ENCODE results near the gene GRIN3A. TPM values are rescaled to one million over a fixed set of nuclear protein-coding genes. Genes with fewer than 3 reads are reported as not detected.

Gene GRIN3A
- total RNA-seq, 1 experiment from 2014 or later, result not detected

DNA sequence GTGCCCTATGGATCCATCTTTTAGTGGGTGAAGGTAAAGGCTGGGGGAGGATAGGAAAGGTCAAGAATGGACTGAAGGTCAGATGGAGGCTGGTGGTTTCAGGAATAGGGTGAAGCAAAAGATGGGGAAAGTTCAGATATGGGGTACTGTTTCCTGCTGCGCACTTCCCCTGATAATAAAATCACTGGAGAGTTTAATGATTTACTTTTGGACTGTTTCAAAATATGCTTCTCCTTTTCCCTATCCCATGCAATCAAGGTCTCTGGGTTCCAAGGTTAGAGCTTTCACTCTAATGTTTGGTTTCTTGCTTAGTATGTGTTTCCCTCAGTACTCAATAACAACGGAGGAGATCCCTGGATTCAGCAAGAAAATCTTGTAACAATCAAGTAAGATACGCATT, 132.9 kb downstream of the GRIN3A start:
- H3K4me3 Mint-ChIP-seq, result no peak overlapping the region
- Histone ChIP-seq H3K9ac (ENCODE audit: extremely low read depth, insufficient read length, low read length) (no peak overlapping the region), H3K23me2 (ENCODE audit: insufficient read length, low read depth, low read length, poor library complexity, severe bottlenecking) (no peaks in the 10 kb centered on the region), H4K91ac (ENCODE audit: insufficient read length, low read depth, low read length) (no peak overlapping the region), H3K14ac (ENCODE audit: insufficient read depth, low read length) (no peak overlapping the region), H2BK5ac (ENCODE audit: insufficient read length, low read length) (no peak overlapping the region), H3T11ph (ENCODE audit: low read length) (no peak overlapping the region), H3K18ac (ENCODE audit: insufficient read length, low read depth, low read length) (no peak overlapping the region), H3K4ac (ENCODE audit: low read depth, low read length) (no peak overlapping the region), H2AK5ac (ENCODE audit: insufficient read length, low read length) (no peak overlapping the region), H2BK15ac (ENCODE audit: low read depth, low read length) (no peak overlapping the region), H3K79me1 (ENCODE audit: insufficient read depth, low read depth, low read length, poor library complexity, severe bottlenecking) (no peaks in the 10 kb centered on the region), H3K9me3 (ENCODE audit: control insufficient read depth, low read depth, low read length) (no peaks in the 10 kb centered on the region), H3K4me2 (ENCODE audit: insufficient read depth, insufficient read length, low read length) (no peak overlapping the region), H4K20me1 (ENCODE audit: control insufficient read depth, insufficient read depth, insufficient read length) (no peaks in the 10 kb centered on the region), H2BK12ac (ENCODE audit: insufficient read length, low read depth, low read length) (no peak overlapping the region), H3K79me2 (ENCODE audit: insufficient read depth, low read length) (no peaks in the 10 kb centered on the region), H4K5ac (ENCODE audit: insufficient read length, low read depth, low read length) (no peak overlapping the region), H3K56ac (ENCODE audit: insufficient read length, low read depth, low read length) (no peak overlapping the region), H3K27ac (ENCODE audit: insufficient read length, low read depth, low read length) (no peak overlapping the region), H2BK120ac (ENCODE audit: low read depth, low read length, poor library complexity, severe bottlenecking) (no peak overlapping the region), H4K8ac (replicated peaks; ENCODE audit: insufficient read length, low read depth, low read length) (no peak overlapping the region), H2BK20ac (ENCODE audit: low read depth, low read length, poor library complexity, severe bottlenecking) (no peak overlapping the region), H3K23ac (ENCODE audit: insufficient read length, low read depth, low read length) (no peak overlapping the region), H3K4me1 (ENCODE audit: insufficient read depth, low read length) (no peaks in the 10 kb centered on the region), H2AFZ (ENCODE audit: low read length) (no peak overlapping the region), H3K27me3 (ENCODE audit: insufficient read depth, low read length) (no peaks in the 10 kb centered on the region)
- H3K9me3 Mint-ChIP-seq, result no peaks in the 10 kb centered on the region
- H3K27ac Mint-ChIP-seq, result no peak overlapping the region
- no peaks in the 10 kb centered on the region for H3K36me3 Mint-ChIP-seq (ENCODE audit: insufficient read depth in 1 of 3, low read depth in 3 of 3)
- no peak for DNase-seq
- TF ChIP-seq, protein P1, sequence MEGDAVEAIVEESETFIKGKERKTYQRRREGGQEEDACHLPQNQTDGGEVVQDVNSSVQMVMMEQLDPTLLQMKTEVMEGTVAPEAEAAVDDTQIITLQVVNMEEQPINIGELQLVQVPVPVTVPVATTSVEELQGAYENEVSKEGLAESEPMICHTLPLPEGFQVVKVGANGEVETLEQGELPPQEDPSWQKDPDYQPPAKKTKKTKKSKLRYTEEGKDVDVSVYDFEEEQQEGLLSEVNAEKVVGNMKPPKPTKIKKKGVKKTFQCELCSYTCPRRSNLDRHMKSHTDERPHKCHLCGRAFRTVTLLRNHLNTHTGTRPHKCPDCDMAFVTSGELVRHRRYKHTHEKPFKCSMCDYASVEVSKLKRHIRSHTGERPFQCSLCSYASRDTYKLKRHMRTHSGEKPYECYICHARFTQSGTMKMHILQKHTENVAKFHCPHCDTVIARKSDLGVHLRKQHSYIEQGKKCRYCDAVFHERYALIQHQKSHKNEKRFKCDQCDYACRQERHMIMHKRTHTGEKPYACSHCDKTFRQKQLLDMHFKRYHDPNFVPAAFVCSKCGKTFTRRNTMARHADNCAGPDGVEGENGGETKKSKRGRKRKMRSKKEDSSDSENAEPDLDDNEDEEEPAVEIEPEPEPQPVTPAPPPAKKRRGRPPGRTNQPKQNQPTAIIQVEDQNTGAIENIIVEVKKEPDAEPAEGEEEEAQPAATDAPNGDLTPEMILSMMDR (conservative IDR thresholded peaks at IDR 0.05), result no peak
- WGBS (ENCODE audit: extremely low coverage, insufficient read length, low lambda C conversion rate), result no CpG with 5 or more reads among the region's 3 CpGs
- H3K4me1 Mint-ChIP-seq, result peaks cover 3 to 7% of the 10 kb centered on the region in 2 experiments
- H3K27me3 Mint-ChIP-seq (ENCODE audit: low read depth), result no peaks in the 10 kb centered on the region; the same call in none of the 2 replicates

All from H9 (cell line).